GM23248 (cell line): ENCODE measurements around the gene TRMT1L. TPM values are rescaled to one million over a fixed set of nuclear protein-coding genes. Genes with fewer than 3 reads are reported as not detected.
"Not testable (repeated sequence)": the region's sequence is repeated elsewhere in the genome, so short reads cannot be mapped to it uniquely, and the experiment has no call there.

Experiments
- DNase-seq: peaks from one replicate; pipeline ENCODE4 v3.0.0-alpha.2; 2015
- H2AFZ ChIP-seq: fragments of 200-600 bp; sonication (generic); 2 replicates; pipeline ENCODE4 v1.6.1; 2016; ENCODE audit warnings: antibody characterized with exemption
- H3F3A ChIP-seq: fragments of 200-600 bp; sonication (generic); 2 replicates; pipeline ENCODE4 v1.6.1; 2016; ENCODE audit warnings: mild to moderate bottlenecking, antibody characterized with exemption, mixed run types; ENCODE audit not compliant: insufficient read depth
- H3K27ac ChIP-seq: fragments of 200-600 bp; sonication (generic); 2 replicates; pipeline ENCODE4 v1.5.1; 2016; ENCODE audit warnings: mild to moderate bottlenecking
- H3K27me3 ChIP-seq: fragments of 200-600 bp; sonication (generic); replicated peaks from 2 replicates; pipeline ENCODE4 v1.6.1; 2016; ENCODE audit warnings: mild to moderate bottlenecking; ENCODE audit not compliant: insufficient read depth
- H3K36me3 ChIP-seq: fragments of 200-600 bp; sonication (generic); 2 replicates; pipeline ENCODE4 v1.6.1; 2016; ENCODE audit warnings: low read depth, mild to moderate bottlenecking
- H3K4me1 ChIP-seq: fragments of 200-600 bp; sonication (generic); 2 replicates; pipeline ENCODE4 v1.6.1; 2016; ENCODE audit warnings: mild to moderate bottlenecking; ENCODE audit not compliant: insufficient read depth
- H3K4me2 ChIP-seq: fragments of 200-600 bp; sonication (generic); one replicate; pipeline ENCODE4 v1.6.1; 2016; ENCODE audit warnings: mild to moderate bottlenecking; ENCODE audit not compliant: unreplicated experiment
- H3K4me3 ChIP-seq: fragments of 200-600 bp; sonication (generic); 2 replicates; pipeline ENCODE4 v1.5.1; 2016; ENCODE audit warnings: mild to moderate bottlenecking
- H3K79me2 ChIP-seq: fragments of 200-600 bp; sonication (generic); 2 replicates; pipeline ENCODE4 v1.6.1; 2016; ENCODE audit warnings: mild to moderate bottlenecking; ENCODE audit not compliant: insufficient read depth
- H3K9ac ChIP-seq: fragments of 200-600 bp; sonication (generic); 2 replicates; pipeline ENCODE4 v1.6.1; 2016; ENCODE audit warnings: mild to moderate bottlenecking
- H3K9me2 ChIP-seq: fragments of 200-600 bp; sonication (generic); 2 replicates; pipeline ENCODE4 v1.6.1; 2016; ENCODE audit warnings: mixed run types, mild to moderate bottlenecking, moderate library complexity; ENCODE audit not compliant: insufficient read depth
- H3K9me3 ChIP-seq: fragments of 200-600 bp; sonication (generic); one replicate; pipeline ENCODE4 v1.6.1; 2017; ENCODE audit warnings: low read depth
- H4K20me1 ChIP-seq: fragments of 200-600 bp; sonication (generic); 2 replicates; pipeline ENCODE4 v1.6.0; 2016; ENCODE audit not compliant: insufficient read depth
- EZH2 ChIP-seq: fragments of 200-600 bp; sonication (generic); IDR thresholded peaks from 2 replicates; pipeline ENCODE4 v1.6.1; 2018; ENCODE audit warnings: antibody characterized with exemption, mild to moderate bottlenecking; ENCODE audit not compliant: insufficient read depth, poor library complexity, severe bottlenecking
- EZH2phosphoT487 ChIP-seq: fragments of 200-600 bp; sonication (generic); IDR thresholded peaks from 2 replicates; pipeline ENCODE4 v1.6.1; 2018; ENCODE audit warnings: antibody characterized with exemption, moderate library complexity, mild to moderate bottlenecking, low read depth; ENCODE audit not compliant: insufficient read depth
- WGBS, 2 experiments: methylation state at CpG; one replicate each; pipeline ENCODE4 v1.1.6; 2015 to 2017; ENCODE audit warnings: low lambda C conversion rate in 2 of 2, low coverage in 1 of 2; ENCODE audit errors: missing lambda C conversion rate in 2 of 2; 5-methylcytosine and 5-hydroxymethylcytosine counted together
- in situ Hi-C: fragments of 300-500 bp; cut with MboI; formaldehyde crosslinking; loops from 2 replicates; pipeline ENCODE4 v1.15.0; 2020
- polyA plus RNA-seq: library from polyadenylated mRNA; unstranded; fragments of >200 nt; fragmentation: Nextera tagmentation; extraction: Ambion mirVana; gene quantifications from 2 replicates; pipeline ENCODE4 v1.2.1, GENCODE V29; 2016
- total RNA-seq: library from RNA; depleted of rRNA; stranded (reverse); fragments of >200 nt; shearing (Covaris generic); gene quantifications from 2 replicates; pipeline ENCODE4 v1.2.3, GENCODE V29; 2014; rRNA removed

The TRMT1L gene, protein sequence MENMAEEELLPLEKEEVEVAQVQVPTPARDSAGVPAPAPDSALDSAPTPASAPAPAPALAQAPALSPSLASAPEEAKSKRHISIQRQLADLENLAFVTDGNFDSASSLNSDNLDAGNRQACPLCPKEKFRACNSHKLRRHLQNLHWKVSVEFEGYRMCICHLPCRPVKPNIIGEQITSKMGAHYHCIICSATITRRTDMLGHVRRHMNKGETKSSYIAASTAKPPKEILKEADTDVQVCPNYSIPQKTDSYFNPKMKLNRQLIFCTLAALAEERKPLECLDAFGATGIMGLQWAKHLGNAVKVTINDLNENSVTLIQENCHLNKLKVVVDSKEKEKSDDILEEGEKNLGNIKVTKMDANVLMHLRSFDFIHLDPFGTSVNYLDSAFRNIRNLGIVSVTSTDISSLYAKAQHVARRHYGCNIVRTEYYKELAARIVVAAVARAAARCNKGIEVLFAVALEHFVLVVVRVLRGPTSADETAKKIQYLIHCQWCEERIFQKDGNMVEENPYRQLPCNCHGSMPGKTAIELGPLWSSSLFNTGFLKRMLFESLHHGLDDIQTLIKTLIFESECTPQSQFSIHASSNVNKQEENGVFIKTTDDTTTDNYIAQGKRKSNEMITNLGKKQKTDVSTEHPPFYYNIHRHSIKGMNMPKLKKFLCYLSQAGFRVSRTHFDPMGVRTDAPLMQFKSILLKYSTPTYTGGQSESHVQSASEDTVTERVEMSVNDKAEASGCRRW
- total RNA-seq (5.1 and 13.2 TPM in 2 replicates), polyA plus RNA-seq (9.2 and 9.8 TPM in 2 replicates)

- 1% methylated on average over 48 to 51 of the region's 63 CpGs for WGBS, 2 experiments
- peak; percentile 100 for DNase-seq
- Histone ChIP-seq H4K20me1 (no peaks in the 10 kb centered on the region), H3K9me3 (no peaks in the 10 kb centered on the region), H3K4me3 (peak within 1 kb of the TSS; percentile 89), H2AFZ (peak within 1 kb of the TSS; percentile 98), H3K4me1 (peaks cover 22% of the 10 kb centered on the region), H3K4me2 (peak within 1 kb of the TSS; percentile 98), H3K79me2 (peaks cover 50% of the 10 kb centered on the region), H3K27me3 (no peaks in the 10 kb centered on the region), H3K27ac (peak within 1 kb of the TSS; percentile 96), H3K9ac (peak within 1 kb of the TSS; percentile 96), H3K36me3 (no peaks in the 10 kb centered on the region), H3F3A (peaks cover 8% of the 10 kb centered on the region), H3K9me2 (no peaks in the 10 kb centered on the region)
- in situ Hi-C loops, result loop anchor here (25.0 kb wide), 1 partner anchor 345 kb away; no protein-coding TSS in a partner anchor
- TF ChIP-seq EZH2phosphoT487, result no peak
Measured at GRCh38 chr1:185156854-185157598, at the start of gene TRMT1L, which contains the start of gene SWT1. TSS of gene TRMT1L (minus strand) at chr1:185156953. CDS start at chr1:185156712, 241 bp downstream. TSS of gene SWT1 (plus strand) at chr1:185157167. CDS start at chr1:185160842, 3,675 bp downstream.

DNA sequence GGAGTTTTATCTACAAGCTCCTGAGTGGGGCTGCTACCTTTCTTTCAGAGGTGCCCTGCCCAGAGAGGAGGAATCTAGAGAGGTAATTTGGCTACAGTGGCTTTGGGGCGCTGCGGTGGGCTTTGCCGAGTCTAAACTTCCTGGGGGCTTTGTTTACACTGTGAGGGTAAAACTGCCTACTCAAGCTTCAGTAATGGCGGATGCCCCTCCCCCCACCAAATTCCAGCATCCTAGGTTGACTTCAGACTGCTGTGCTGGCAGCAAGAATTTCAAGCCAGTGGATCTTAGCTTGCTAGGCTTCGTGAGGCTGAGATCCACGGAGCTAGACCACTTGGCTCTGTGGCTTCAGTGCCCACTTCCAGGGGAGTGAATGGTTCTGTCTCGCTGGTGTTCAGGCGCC, 44.1 kb upstream of the TRMT1L start:
- Histone ChIP-seq H3K27ac (no peak overlapping the region), H3K27me3 (no peaks in the 10 kb centered on the region), H3K4me3 (no peak overlapping the region), H3K9me3 (no peaks in the 10 kb centered on the region), H3K79me2 (no peaks in the 10 kb centered on the region), H2AFZ (no peak overlapping the region), H4K20me1 (no peaks in the 10 kb centered on the region), H3F3A (no peaks in the 10 kb centered on the region), H3K9ac (no peak overlapping the region), H3K9me2 (no peaks in the 10 kb centered on the region), H3K4me1 (no peaks in the 10 kb centered on the region), H3K4me2 (no peak overlapping the region), H3K36me3 (no peaks in the 10 kb centered on the region)
- DNase-seq, result no peak
- 93 to 98% methylated on average over 8 of the region's 8 CpGs for WGBS, 2 experiments
- in situ Hi-C loops, result no loop called here
- TF ChIP-seq EZH2 (no peak), EZH2phosphoT487 (no peak)

DNA sequence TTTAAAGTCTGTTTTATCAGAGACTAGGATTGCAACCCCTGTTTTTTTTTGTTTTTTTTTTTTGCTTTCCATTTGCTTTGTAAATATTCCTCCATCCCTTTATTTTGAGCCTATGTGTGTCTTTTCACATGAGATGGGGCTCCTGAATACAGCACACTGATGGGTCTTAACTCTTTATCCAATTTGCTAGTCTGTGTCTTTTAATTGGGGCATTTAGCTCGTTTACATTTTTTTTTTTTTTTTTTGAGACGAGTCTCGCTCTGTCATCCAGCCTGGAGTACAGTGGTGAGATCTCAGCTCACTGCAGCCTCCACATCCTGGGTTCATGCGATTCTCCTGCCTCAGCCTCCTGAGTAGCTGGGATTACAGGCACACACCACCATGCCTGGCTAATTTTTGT, 42.0 kb upstream of the TRMT1L start:
- H2AFZ ChIP-seq, H4K20me1 ChIP-seq, H3K9me2 ChIP-seq, H3K79me2 ChIP-seq, H3K27ac ChIP-seq, H3K9ac ChIP-seq, H3K4me1 ChIP-seq, H3K27me3 ChIP-seq, H3K36me3 ChIP-seq, H3K4me3 ChIP-seq, in situ Hi-C loops, H3K9me3 ChIP-seq, H3F3A ChIP-seq, H3K4me2 ChIP-seq, DNase-seq: not testable (repeated sequence)
- WGBS, 2 experiments, result 91 to 95% methylated on average over 4 of the region's 4 CpGs

DNA sequence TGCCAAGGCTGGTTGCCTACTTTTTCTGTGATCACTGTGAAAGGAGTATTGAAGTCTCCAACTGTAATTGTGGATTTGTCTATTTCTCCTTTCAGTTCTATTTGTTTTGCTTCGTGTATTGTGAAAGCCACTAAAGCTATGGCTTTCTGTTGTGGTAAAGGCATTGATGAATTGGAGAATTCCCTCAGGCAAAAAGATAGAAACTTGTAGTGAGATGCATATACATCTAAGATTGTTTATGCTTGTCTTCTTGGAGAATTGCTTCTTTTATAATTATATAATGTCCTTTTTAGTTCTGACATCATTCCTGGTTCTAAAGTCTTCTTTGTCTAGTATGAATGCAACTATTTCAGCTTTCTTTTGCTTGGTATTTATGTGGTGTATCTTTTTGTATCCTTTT, 37.0 kb upstream of the TRMT1L start:
- TF ChIP-seq EZH2phosphoT487 (no peak), EZH2 (no peak)
- 45 to 65% methylated on average over 1 of the region's 1 CpG for WGBS, 2 experiments
- H3K79me2 ChIP-seq, result no peaks in the 10 kb centered on the region

More for the DNA sequence above, 37.0 kb upstream of the TRMT1L start:
- Histone ChIP-seq H3K4me1 (no peaks in the 10 kb centered on the region), H3K9me3 (no peaks in the 10 kb centered on the region), H3K27ac (no peak overlapping the region), H3K9me2 (no peaks in the 10 kb centered on the region), H3K4me2 (no peak overlapping the region), H2AFZ (no peak overlapping the region), H3F3A (no peaks in the 10 kb centered on the region), H3K36me3 (no peaks in the 10 kb centered on the region), H3K27me3 (no peaks in the 10 kb centered on the region), H3K4me3 (no peak overlapping the region), H4K20me1 (no peaks in the 10 kb centered on the region), H3K9ac (no peak overlapping the region)
- no peak for DNase-seq
- in situ Hi-C loops, result no loop called here
